Measurements from ENCODE around the gene USP25. TPM values are rescaled to one million over a fixed set of nuclear protein-coding genes. Genes with fewer than 3 reads are reported as not detected.
A peak's percentile ranks its signal among the peaks of the same experiment; 100 is the strongest.

The USP25 gene
- total RNA-seq, 1 donor from 2014 or later, result 54.5 TPM

DNA sequence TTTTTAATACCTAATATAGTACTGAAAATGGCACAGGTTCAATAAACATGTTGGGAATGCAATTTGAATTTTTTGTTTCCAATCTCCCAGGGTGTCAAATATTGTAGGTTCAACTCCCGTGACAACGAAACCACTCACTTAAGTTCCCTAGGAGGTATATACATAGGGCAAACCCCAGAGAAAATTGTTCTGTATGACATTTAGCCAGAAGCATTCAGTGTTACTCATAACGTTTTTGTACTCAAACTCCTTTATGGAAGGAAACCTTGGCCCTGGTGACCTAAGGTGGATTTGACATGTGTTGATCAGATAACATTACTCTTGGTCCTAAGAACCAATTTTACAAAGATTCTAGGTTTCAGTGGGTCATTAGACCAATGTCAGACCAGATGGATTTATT is 110.6 kb downstream of the USP25 start:
- Histone ChIP-seq H3K27me3 (ENCODE audit: control insufficient read depth, insufficient read depth, low read length) (no peaks in the 10 kb centered on the region), H3K4me3 (ENCODE audit: low read depth, low read length) (no peak overlapping the region), H3K36me3 (ENCODE audit: control insufficient read depth, insufficient read depth, low read length) (no peaks in the 10 kb centered on the region)
- FAIRE-seq (no peak), DNase-seq (ENCODE audit: low read depth) (no peak)
- TF ChIP-seq, protein P1, sequence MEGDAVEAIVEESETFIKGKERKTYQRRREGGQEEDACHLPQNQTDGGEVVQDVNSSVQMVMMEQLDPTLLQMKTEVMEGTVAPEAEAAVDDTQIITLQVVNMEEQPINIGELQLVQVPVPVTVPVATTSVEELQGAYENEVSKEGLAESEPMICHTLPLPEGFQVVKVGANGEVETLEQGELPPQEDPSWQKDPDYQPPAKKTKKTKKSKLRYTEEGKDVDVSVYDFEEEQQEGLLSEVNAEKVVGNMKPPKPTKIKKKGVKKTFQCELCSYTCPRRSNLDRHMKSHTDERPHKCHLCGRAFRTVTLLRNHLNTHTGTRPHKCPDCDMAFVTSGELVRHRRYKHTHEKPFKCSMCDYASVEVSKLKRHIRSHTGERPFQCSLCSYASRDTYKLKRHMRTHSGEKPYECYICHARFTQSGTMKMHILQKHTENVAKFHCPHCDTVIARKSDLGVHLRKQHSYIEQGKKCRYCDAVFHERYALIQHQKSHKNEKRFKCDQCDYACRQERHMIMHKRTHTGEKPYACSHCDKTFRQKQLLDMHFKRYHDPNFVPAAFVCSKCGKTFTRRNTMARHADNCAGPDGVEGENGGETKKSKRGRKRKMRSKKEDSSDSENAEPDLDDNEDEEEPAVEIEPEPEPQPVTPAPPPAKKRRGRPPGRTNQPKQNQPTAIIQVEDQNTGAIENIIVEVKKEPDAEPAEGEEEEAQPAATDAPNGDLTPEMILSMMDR (IDR thresholded peaks at IDR 0.05; ENCODE audit: insufficient read depth, low read length, severe bottlenecking), result no peak

DNA sequence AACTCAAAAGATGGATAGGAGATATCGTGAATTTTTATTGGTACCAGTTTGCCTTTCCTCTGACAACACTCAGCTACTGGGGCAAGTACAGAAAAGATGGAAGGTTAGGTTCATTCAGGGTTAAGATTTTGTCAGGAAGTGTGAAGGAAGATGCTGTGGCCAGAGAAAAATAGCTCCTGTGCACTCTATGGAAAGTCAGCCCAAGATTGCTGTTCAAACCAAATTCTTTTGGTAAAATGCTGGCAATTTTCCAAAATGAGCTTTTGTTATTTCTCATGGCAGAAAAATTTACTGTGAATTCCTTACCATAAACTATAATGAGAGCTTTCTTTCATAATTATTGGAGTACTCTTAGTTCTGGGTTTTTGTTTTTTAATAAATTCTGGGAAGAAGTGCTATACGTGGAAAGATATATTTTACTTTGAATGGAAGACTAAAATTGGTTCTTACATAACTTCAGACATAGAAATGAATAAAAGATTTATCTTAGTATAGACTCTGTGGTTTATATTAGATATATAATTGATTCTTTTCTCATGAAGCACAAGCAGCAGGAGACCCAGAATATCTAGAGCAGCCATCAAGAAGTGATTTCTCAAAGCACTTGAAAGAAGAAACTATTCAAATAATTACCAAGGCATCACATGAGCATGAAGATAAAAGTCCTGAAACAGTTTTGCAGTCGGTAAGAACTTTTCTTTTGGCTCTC is 112.2 kb downstream of the USP25 start:
- peaks cover 1% of the 10 kb centered on the region for H3K36me3 ChIP-seq (ENCODE audit: control insufficient read depth, insufficient read depth, low read length)
- TF ChIP-seq, protein P1 (IDR thresholded peaks at IDR 0.05; ENCODE audit: insufficient read depth, low read length, severe bottlenecking), result no peak
- no peak for FAIRE-seq
- no peak overlapping the region for H3K4me3 ChIP-seq (ENCODE audit: low read depth, low read length)
- peak; percentile 51 for DNase-seq (ENCODE audit: low read depth)
- H3K27me3 ChIP-seq (ENCODE audit: control insufficient read depth, insufficient read depth, low read length), result no peaks in the 10 kb centered on the region

DNA sequence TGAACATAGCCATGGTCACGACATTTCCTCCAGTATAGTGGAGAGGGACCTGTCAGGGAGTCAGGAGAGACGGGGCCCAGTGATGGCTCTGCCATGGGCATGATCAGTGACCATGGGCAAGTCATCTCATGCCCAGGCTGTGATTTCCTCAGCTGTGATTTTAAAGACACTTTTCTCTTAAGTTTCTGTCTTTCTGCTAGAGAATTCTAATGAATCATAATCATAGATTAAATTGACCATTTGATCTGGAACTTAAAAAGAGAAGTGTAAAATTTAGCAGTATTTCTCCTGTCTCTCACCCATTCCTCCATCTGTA is 112.7 kb downstream of the USP25 start:
- peak; percentile 52 for DNase-seq (ENCODE audit: low read depth)
- H3K27me3 ChIP-seq (ENCODE audit: control insufficient read depth, insufficient read depth, low read length), result no peaks in the 10 kb centered on the region
- TF ChIP-seq, protein P1 (IDR thresholded peaks at IDR 0.05; ENCODE audit: insufficient read depth, low read length, severe bottlenecking), result no peak
- peaks cover 1% of the 10 kb centered on the region for H3K36me3 ChIP-seq (ENCODE audit: control insufficient read depth, insufficient read depth, low read length)
- H3K4me3 ChIP-seq (ENCODE audit: low read depth, low read length), result no peak overlapping the region
- FAIRE-seq, result no peak

- DNase-seq (ENCODE audit: low read depth) (no peak), FAIRE-seq (no peak)
- H3K27me3 ChIP-seq (ENCODE audit: control insufficient read depth, insufficient read depth, low read length), result no peaks in the 10 kb centered on the region
- TF ChIP-seq, protein P1 (IDR thresholded peaks at IDR 0.05; ENCODE audit: insufficient read depth, low read length, severe bottlenecking), result no peak
- no peak overlapping the region for H3K4me3 ChIP-seq (ENCODE audit: low read depth, low read length)
- H3K36me3 ChIP-seq (ENCODE audit: control insufficient read depth, insufficient read depth, low read length), result peaks cover 1% of the 10 kb centered on the region
These were observed 114.0 kb downstream of the USP25 start for GRCh38 chr21:15843766-15844165.

DNA sequence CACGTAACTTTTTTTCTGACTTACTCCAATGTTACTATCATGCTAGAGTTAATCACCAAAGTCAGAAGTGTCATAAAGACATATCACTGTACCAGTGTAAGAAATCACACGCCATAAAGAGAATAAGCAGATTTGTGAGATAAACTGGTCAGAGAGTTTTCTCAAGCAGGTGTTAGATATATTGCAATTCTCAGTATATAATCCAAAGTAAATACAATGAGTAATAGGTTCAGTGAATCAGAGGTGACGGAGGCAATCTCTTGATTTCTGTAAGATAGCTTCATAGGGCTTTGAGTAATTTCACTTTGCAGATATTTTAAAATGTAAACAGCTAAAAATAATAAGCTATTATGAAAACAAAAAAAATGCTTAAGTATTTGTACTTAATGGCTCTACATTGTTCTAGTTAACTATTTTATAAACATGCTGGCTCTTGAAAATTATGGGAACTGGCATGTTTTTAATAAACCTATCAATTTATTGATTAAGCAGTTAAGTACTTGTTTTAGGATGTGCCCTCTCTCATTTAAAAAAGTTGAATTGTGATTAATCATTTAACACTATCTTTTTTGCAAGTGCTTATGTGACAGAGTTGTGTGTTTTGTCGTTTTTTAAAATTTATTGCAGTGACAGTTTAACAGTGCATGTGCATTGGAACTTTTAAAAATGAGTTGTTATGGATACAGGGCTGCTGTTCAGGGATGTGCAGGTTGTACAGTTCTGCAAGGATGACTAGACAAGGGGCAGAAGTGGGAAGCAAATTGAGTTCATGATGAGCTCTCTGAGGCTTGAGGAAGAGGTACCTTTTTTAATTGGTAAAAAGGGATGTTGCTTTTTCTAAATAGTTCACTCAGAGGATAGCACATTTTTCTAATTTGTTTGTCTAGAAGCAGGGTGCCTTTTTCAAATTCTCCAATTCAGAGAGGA is 119.1 kb downstream of the USP25 start:
- DNase-seq (ENCODE audit: low read depth) (peak; percentile 89), FAIRE-seq (no peak)
- TF ChIP-seq, protein P1 (IDR thresholded peaks at IDR 0.05; ENCODE audit: insufficient read depth, low read length, severe bottlenecking), result no peak

More for the DNA sequence above, 119.1 kb downstream of the USP25 start:
- peaks cover 1% of the 10 kb centered on the region for H3K36me3 ChIP-seq (ENCODE audit: control insufficient read depth, insufficient read depth, low read length)
- H3K4me3 ChIP-seq (ENCODE audit: low read depth, low read length), result no peak overlapping the region
- H3K27me3 ChIP-seq (ENCODE audit: control insufficient read depth, insufficient read depth, low read length), result no peaks in the 10 kb centered on the region

Measured in bronchial epithelial cell (primary cell).